Panc1 (cell line): ENCODE measurements around the gene EIF4ENIF1. TPM values are rescaled to one million over a fixed set of nuclear protein-coding genes. Genes with fewer than 3 reads are reported as not detected.

Experiments used
- ATAC-seq: fragments of 200-7000 bp; cut with Tn5 transposase; 2 replicates; pipeline ENCODE4 v1.9.1; 2020; ENCODE audit warnings: mild to moderate bottlenecking, moderate library complexity
- BruUV-seq: library from RNA; stranded (reverse); fragments of 400-500 nt; replicated peaks from 2 replicates; lab custom pipeline; 2021; lab: Mats Ljungman, UMichigan
- CTCF ChIA-PET: fragments of 300-600 bp; sonication (Branson Sonifier 250); formaldehyde crosslinking; loops from one replicate; lab custom pipeline; 2022; ENCODE audit warnings: antibody characterized with exemption; lab: Charles Lee
- POLR2A ChIA-PET: fragments of 300-600 bp; sonication (Branson Sonifier 250); formaldehyde crosslinking; loops from one replicate; lab custom pipeline; 2022; ENCODE audit warnings: antibody characterized with exemption; lab: Charles Lee
- DNase-seq: peaks from one replicate; pipeline ENCODE4 v3.0.0-alpha.2; 2010; ENCODE audit warnings: low read depth, low spot score
- H3K27ac ChIP-seq: 2 replicates; pipeline ENCODE4 v1.5.1; 2011; ENCODE audit warnings: mild to moderate bottlenecking, low read length, inconsistent platforms
- H3K27me3 ChIP-seq: fragments of 200-500 bp; sonication (Bioruptor generic); 2 replicates; pipeline ENCODE4 v1.6.0; 2014; ENCODE audit warnings: low read length, inconsistent platforms; ENCODE audit not compliant: control insufficient read depth, insufficient read depth
- H3K36me3 ChIP-seq: fragments of 200-500 bp; sonication (Bioruptor generic); 2 replicates; pipeline ENCODE4 v1.5.1; 2014; ENCODE audit warnings: inconsistent platforms, mild to moderate bottlenecking, low read length, moderate library complexity; ENCODE audit not compliant: control insufficient read depth, insufficient read depth
- H3K4me1 ChIP-seq: 2 replicates; pipeline ENCODE4 v1.5.1; 2011; ENCODE audit warnings: inconsistent platforms, mild to moderate bottlenecking, low read length, moderate library complexity; ENCODE audit not compliant: control insufficient read depth, insufficient read depth
- H3K4me3 ChIP-seq, 2 experiments: 2 replicates each; pipeline ENCODE4 v1.5.1; 2011 to 2012; ENCODE audit warnings: low read depth in 2 of 2, low read length in 2 of 2, mild to moderate bottlenecking in 2 of 2, inconsistent platforms in 1 of 2, moderate library complexity in 1 of 2
- H3K9me3 ChIP-seq: fragments of 200-500 bp; sonication (Bioruptor generic); 2 replicates; pipeline ENCODE4 v1.5.1; 2014; ENCODE audit warnings: low read depth, mild to moderate bottlenecking, inconsistent platforms, low read length, moderate library complexity; ENCODE audit not compliant: control insufficient read depth, insufficient read depth
- POLR2AphosphoS5 ChIP-seq: IDR thresholded peaks from 2 replicates; pipeline ENCODE4 v1.6.1; 2012; ENCODE audit warnings: mild to moderate bottlenecking, low read depth, low read length, moderate library complexity
- SIN3A ChIP-seq: IDR thresholded peaks from 2 replicates; pipeline ENCODE4 v1.6.1; 2012; ENCODE audit warnings: low read depth, mild to moderate bottlenecking, low read length, moderate library complexity, borderline replicate concordance; ENCODE audit not compliant: insufficient read depth
- TCF7L2 ChIP-seq: IDR thresholded peaks from 2 replicates; pipeline ENCODE4 v1.6.1; 2011; ENCODE audit warnings: mild to moderate bottlenecking, low read depth, low read length, inconsistent platforms
- in situ Hi-C: cut with HindIII; loops from 2 replicates; pipeline ENCODE4 v1.10.0; 2016; ENCODE audit warnings: low sequenced_read_pairs, low pct_unique_long_range_greater_than_20kb
- intact Hi-C: fragments of 100-400 bp; cut with micrococcal nuclease; formaldehyde crosslinking; loops from one replicate; pipeline ENCODE4 v1.10.0; 2022; ENCODE audit not compliant: unreplicated experiment
- total RNA-seq: library from RNA; stranded (reverse); gene quantifications from one replicate; pipeline ENCODE4 v1.2.1, GENCODE V29; 2021; ENCODE audit not compliant: unreplicated experiment
- TF ChIP-seq, protein P1 (sequence below): fragments of 450-650 bp; IDR thresholded peaks from 2 replicates; pipeline ENCODE4 v1.5.1; 2017; ENCODE audit warnings: mild to moderate bottlenecking
- TF ChIP-seq, protein P2 (sequence below), 2 experiments: IDR thresholded peaks; 2 replicates each; pipeline ENCODE4 v1.6.1; 2011 to 2012; ENCODE audit warnings: low read depth in 2 of 2, control low read depth in 1 of 2, low read length in 1 of 2, mild to moderate bottlenecking in 1 of 2, moderate library complexity in 1 of 2; ENCODE audit not compliant: insufficient read depth in 1 of 2

Gene EIF4ENIF1
- total RNA-seq, 1 experiment from 2014 or later = 23.3 TPM

DNA sequence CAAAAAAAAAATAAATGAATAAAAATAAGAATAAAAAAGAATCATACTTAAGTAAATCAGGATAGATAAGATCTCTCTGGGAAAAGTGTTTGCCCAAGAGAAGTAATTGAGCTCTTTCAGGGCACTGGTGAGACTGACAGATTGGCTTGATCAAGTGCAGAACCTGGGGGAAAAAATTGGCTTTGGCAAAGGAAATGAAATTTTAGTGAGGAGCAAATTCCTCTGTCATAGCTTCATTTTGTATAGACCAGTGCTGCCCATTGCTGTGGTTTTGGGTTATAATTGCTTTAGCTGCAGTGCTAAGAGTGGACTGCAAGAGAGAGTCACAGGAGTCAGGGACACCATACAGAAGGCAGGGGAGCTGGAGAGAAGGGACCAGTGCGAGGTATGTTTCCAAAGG is 42.4 kb upstream of the EIF4ENIF1 start:
- Histone ChIP-seq H3K4me1 (no peaks in the 10 kb centered on the region), H3K27ac (no peak overlapping the region), H3K9me3 (no peaks in the 10 kb centered on the region), H3K27me3 (no peaks in the 10 kb centered on the region), H3K4me3 (no peak overlapping the region), H3K36me3 (no peaks in the 10 kb centered on the region)
- intact Hi-C loops (no loop called here), in situ Hi-C loops (no loop called here)
- CTCF ChIA-PET = no interaction called here
- POLR2A ChIA-PET = no interaction called here
- DNase-seq (no peak), ATAC-seq (no peak)
- TF ChIP-seq, protein P1, sequence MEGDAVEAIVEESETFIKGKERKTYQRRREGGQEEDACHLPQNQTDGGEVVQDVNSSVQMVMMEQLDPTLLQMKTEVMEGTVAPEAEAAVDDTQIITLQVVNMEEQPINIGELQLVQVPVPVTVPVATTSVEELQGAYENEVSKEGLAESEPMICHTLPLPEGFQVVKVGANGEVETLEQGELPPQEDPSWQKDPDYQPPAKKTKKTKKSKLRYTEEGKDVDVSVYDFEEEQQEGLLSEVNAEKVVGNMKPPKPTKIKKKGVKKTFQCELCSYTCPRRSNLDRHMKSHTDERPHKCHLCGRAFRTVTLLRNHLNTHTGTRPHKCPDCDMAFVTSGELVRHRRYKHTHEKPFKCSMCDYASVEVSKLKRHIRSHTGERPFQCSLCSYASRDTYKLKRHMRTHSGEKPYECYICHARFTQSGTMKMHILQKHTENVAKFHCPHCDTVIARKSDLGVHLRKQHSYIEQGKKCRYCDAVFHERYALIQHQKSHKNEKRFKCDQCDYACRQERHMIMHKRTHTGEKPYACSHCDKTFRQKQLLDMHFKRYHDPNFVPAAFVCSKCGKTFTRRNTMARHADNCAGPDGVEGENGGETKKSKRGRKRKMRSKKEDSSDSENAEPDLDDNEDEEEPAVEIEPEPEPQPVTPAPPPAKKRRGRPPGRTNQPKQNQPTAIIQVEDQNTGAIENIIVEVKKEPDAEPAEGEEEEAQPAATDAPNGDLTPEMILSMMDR = no peak
- TF ChIP-seq TCF7L2 (no peak), POLR2AphosphoS5 (no peak), SIN3A (no peak)
- TF ChIP-seq, protein P2, sequence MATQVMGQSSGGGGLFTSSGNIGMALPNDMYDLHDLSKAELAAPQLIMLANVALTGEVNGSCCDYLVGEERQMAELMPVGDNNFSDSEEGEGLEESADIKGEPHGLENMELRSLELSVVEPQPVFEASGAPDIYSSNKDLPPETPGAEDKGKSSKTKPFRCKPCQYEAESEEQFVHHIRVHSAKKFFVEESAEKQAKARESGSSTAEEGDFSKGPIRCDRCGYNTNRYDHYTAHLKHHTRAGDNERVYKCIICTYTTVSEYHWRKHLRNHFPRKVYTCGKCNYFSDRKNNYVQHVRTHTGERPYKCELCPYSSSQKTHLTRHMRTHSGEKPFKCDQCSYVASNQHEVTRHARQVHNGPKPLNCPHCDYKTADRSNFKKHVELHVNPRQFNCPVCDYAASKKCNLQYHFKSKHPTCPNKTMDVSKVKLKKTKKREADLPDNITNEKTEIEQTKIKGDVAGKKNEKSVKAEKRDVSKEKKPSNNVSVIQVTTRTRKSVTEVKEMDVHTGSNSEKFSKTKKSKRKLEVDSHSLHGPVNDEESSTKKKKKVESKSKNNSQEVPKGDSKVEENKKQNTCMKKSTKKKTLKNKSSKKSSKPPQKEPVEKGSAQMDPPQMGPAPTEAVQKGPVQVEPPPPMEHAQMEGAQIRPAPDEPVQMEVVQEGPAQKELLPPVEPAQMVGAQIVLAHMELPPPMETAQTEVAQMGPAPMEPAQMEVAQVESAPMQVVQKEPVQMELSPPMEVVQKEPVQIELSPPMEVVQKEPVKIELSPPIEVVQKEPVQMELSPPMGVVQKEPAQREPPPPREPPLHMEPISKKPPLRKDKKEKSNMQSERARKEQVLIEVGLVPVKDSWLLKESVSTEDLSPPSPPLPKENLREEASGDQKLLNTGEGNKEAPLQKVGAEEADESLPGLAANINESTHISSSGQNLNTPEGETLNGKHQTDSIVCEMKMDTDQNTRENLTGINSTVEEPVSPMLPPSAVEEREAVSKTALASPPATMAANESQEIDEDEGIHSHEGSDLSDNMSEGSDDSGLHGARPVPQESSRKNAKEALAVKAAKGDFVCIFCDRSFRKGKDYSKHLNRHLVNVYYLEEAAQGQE (IDR thresholded peaks at IDR 0.05; ENCODE audit: insufficient read depth in 1 of 2, low read depth in 2 of 2, low read length in 1 of 2) = no peak
- BruUV-seq = no TSS peak

DNA sequence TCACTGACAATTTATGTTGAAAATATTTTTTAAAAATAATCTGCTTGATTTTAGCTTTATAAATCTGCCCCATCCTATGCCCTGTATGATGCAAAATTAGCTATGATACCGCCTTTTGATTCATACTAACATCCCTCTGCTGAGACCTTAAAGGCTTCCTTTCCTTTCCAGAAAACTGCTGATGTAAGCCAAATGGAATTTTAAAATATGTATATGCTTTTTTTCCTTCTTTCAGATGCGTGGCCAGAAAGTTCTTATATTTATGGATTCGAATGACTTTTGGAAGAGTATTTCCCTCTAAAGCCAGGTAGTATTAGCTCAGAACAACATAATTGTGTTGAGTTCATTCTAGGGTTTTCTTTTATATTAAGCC is 41.2 kb upstream of the EIF4ENIF1 start:
- in situ Hi-C loops = no loop called here
- intact Hi-C loops = no loop called here
- CTCF ChIA-PET = no interaction called here
- no peak for DNase-seq
- Histone ChIP-seq H3K4me1 (no peaks in the 10 kb centered on the region), H3K36me3 (no peaks in the 10 kb centered on the region), H3K27me3 (no peaks in the 10 kb centered on the region), H3K27ac (no peak overlapping the region), H3K9me3 (no peaks in the 10 kb centered on the region), H3K4me3 (no peak overlapping the region)
- no peak for ATAC-seq
- POLR2A ChIA-PET = no interaction called here
- TF ChIP-seq SIN3A = no peak
- TF ChIP-seq, protein P2 (IDR thresholded peaks at IDR 0.05; ENCODE audit: insufficient read depth in 1 of 2, low read depth in 2 of 2, low read length in 1 of 2) = no peak
- TF ChIP-seq POLR2AphosphoS5 = no peak
- TF ChIP-seq, protein P1 = no peak
- no peak for TF ChIP-seq TCF7L2
- BruUV-seq = no TSS peak
